GM12891 (cell line): ENCODE measurements around the gene LOXHD1.

ENCODE experiments used
- DNase-seq: peaks from one replicate; pipeline ENCODE4 v3.0.0; 2011; ENCODE audit warnings: low spot score; ENCODE audit not compliant: insufficient read length
- FAIRE-seq: peaks from 2 replicates; lab custom pipeline; 2011; peaks lifted over from hg19 to GRCh38; lab: Jason Lieb, UNC
- POLR2AphosphoS5 ChIP-seq: IDR thresholded peaks from 2 replicates; pipeline ENCODE4 v1.6.1; 2011; ENCODE audit warnings: low read depth, low read length, control low read depth
- POU2F2 ChIP-seq: IDR thresholded peaks from 2 replicates; pipeline ENCODE4 v1.6.1; 2011; ENCODE audit warnings: low read depth, mild to moderate bottlenecking, control low read depth, low read length, moderate library complexity

The LOXHD1 gene

GRCh38 chr18:46427216-46427995, 229.6 kb downstream of the LOXHD1 start:
- no peak for TF ChIP-seq POLR2AphosphoS5
- TF ChIP-seq POU2F2 = no peak
- DNase-seq = no peak
- no peak for FAIRE-seq
